PFSK-1 (cell line): ENCODE results near the gene FNDC10.

ENCODE experiments used
- FOXP2 ChIP-seq: optimal IDR thresholded peaks from 2 replicates; pipeline ENCODE3; 2011; ENCODE audit warnings: borderline replicate concordance, control low read depth, inconsistent platforms; ENCODE audit not compliant: insufficient read depth; ENCODE audit errors: extremely low read length, extremely low read depth
- POLR2AphosphoS5 ChIP-seq: IDR thresholded peaks from 2 replicates; pipeline ENCODE4 v1.6.1; 2012; ENCODE audit warnings: low read depth, mild to moderate bottlenecking, control low read depth, low read length, moderate library complexity
- REST ChIP-seq, 2 experiments: IDR thresholded peaks; 2 replicates each; pipeline versions ENCODE4 v1.6.1 to v1.8.0; 2011 to 2012; ENCODE audit warnings: low read depth in 2 of 2, low read length in 2 of 2, control low read depth in 1 of 2, inconsistent platforms in 1 of 2, mild to moderate bottlenecking in 1 of 2, moderate library complexity in 1 of 2; ENCODE audit not compliant: insufficient read depth in 1 of 2
- SIN3A ChIP-seq: IDR thresholded peaks from 2 replicates; pipeline ENCODE4 v1.6.1; 2012; ENCODE audit warnings: mild to moderate bottlenecking, low read length, moderate library complexity, borderline replicate concordance; ENCODE audit not compliant: insufficient read depth
- TAF1 ChIP-seq: IDR thresholded peaks from 2 replicates; pipeline ENCODE4 v1.6.1; 2012; ENCODE audit warnings: low read length, control low read depth, borderline replicate concordance; ENCODE audit not compliant: insufficient read depth

FNDC10 gene

GRCh38 chr1:1617516-1617915 lies 17.6 kb upstream of the FNDC10 start:
- TF ChIP-seq POLR2AphosphoS5, result no peak
- no peak for TF ChIP-seq SIN3A
- no peak for TF ChIP-seq FOXP2

- TF ChIP-seq SIN3A (no peak), REST (IDR thresholded peaks at IDR 0.05; ENCODE audit: insufficient read depth in 1 of 2, low read depth in 2 of 2, low read length in 2 of 2) (no peak), POLR2AphosphoS5 (no peak), TAF1 (no peak), FOXP2 (no peak)
These were observed 16.9 kb upstream of the FNDC10 start for GRCh38 chr1:1616838-1617237.

GRCh38 chr1:1616045-1616790 lies 16.3 kb upstream of the FNDC10 start:
- no peak for TF ChIP-seq SIN3A
- TF ChIP-seq FOXP2, result no peak

- TF ChIP-seq REST (IDR thresholded peaks at IDR 0.05; ENCODE audit: insufficient read depth in 1 of 2, low read depth in 2 of 2, low read length in 2 of 2) (no peak), POLR2AphosphoS5 (peak; percentile 86), SIN3A (0 out of 2 replicates have a peak, but pooled peaks have one; percentile 33), TAF1 (peak; percentile 40; the same call in 1 of the 2 replicates), FOXP2 (peak; percentile 96)
These were observed 15.5 kb upstream of the FNDC10 start, which contains the start of gene MIB2 for GRCh38 chr1:1615256-1616044. TSS of gene MIB2 (plus strand) at chr1:1615500. CDS start at chr1:1623453, 7,953 bp downstream.

- no peak for TF ChIP-seq TAF1
- TF ChIP-seq REST (IDR thresholded peaks at IDR 0.05; ENCODE audit: insufficient read depth in 1 of 2, low read depth in 2 of 2, low read length in 2 of 2), result no peak
- TF ChIP-seq POLR2AphosphoS5, result no peak
- no peak for TF ChIP-seq SIN3A
- no peak for TF ChIP-seq FOXP2
These were observed 15.0 kb upstream of the FNDC10 start for GRCh38 chr1:1614954-1615255.
